CD1c-positive myeloid dendritic cell (primary cell): ENCODE results near the gene CPE.
A peak's percentile ranks its signal among the peaks of the same experiment; 100 is the strongest.
"Not testable (repeated sequence)": the region's sequence is repeated elsewhere in the genome, so short reads cannot be mapped to it uniquely, and the experiment has no call there.

Source experiments
- DNase-seq: peaks from one replicate; pipeline ENCODE4 v3.0.0-alpha.2; 2016; ENCODE audit errors: extremely low spot score

CPE gene

DNA sequence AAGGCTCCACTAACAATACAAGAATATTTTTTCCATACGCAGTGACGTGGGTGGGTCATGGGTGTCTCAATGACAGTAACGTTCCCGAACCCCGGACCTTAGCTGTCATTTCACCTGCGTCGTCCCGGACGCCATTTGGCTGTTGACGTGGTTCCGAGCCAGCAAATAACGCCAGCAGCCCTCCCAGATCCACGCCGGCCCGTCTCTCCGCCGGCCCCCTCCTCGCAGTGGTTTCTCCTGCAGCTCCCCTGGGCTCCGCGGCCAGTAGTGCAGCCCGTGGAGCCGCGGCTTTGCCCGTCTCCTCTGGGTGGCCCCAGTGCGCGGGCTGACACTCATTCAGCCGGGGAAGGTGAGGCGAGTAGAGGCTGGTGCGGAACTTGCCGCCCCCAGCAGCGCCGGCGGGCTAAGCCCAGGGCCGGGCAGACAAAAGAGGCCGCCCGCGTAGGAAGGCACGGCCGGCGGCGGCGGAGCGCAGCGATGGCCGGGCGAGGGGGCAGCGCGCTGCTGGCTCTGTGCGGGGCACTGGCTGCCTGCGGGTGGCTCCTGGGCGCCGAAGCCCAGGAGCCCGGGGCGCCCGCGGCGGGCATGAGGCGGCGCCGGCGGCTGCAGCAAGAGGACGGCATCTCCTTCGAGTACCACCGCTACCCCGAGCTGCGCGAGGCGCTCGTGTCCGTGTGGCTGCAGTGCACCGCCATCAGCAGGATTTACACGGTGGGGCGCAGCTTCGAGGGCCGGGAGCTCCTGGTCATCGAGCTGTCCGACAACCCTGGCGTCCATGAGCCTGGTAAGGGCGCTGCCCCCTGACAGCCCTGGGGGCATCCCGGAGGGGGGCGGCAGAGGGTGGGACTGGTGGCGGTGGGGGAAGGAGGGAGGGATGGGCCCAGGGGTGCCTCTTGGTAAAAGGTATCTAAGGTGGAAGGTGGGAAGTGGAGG lies at the start of gene CPE:
TSS of gene CPE (plus strand) at position 264 of the 933 bp plus-strand sequence. CDS start at position 478, 214 bp downstream.
- peak; percentile 77 for DNase-seq

DNA sequence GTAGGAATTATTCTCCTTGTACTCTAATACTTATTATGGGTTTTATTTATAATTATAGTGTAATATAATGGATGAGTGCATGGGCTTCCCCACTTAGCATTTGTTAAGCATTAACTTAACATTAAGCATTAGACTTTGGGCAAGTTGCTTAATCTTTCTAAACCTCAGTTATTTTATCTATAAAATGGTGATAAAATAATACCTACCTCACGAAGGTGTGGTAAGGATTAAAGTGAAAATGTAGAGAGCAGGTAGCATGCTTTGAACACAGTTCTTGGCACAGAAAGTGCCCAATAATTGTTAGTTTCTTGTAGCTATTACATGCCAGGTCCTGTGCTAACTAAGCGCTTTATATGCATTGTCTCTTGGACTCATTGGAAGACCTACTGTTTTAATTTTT lies 48.7 kb upstream of the CPE start:
- DNase-seq, result no peak

DNA sequence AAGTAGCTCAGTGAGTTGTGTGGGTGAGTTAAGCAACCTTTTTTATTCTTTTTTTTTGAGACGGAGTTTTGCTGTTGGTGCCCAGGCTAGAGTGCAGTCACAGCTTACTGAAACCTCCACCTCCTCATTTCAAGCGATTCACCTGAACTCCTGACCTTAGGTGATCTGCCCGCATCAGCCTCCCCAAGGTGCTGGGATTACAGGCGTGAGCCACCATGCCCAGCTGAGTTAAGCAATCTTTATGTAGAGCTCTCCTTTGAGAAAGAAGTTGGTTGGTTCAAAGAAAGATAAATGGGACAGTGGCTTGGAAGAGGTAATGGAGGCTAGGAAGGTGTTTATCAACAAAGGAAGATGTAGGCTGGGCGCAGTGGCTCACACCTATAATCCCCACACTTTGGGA lies 48.1 kb upstream of the CPE start:
- DNase-seq, result no peak

DNA sequence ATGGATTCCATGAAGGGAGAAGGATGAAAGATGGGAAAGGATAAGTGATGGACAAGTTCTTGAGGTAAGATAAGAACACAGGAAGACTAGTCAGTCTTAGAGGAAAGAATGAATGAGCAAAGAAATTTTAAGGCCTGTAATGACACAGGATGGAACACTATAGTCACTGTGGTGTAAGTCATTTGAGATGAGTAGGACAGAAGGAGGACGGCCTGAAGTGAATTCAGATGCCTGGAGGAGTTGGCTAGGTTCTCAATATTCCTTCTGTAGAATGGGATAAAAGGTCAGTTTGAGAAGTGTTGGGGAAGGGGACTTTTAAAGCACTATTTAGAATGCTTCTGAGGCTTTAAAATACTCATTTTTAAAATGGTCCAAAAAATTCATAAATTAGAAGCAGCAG lies 47.4 kb upstream of the CPE start:
- DNase-seq, result no peak

DNA sequence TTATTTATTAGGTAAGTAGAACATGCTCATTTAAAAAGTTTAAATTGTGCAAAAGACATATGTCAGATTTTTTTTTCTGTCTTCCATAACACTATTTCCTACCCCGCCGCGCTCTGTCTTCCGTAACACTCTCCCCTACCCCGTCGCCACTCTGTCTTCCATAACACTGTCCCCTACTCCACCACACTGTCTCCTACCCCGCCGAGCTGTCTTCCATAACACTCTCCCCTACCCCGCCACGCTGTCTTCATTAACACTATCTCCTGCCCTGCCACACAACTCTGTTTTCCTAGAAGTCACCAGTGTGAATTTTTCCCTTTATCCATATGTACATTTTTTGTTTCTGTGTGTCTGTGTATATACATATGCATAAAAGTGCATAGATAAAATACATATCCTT lies 47.0 kb upstream of the CPE start:
- no peak for DNase-seq

DNA sequence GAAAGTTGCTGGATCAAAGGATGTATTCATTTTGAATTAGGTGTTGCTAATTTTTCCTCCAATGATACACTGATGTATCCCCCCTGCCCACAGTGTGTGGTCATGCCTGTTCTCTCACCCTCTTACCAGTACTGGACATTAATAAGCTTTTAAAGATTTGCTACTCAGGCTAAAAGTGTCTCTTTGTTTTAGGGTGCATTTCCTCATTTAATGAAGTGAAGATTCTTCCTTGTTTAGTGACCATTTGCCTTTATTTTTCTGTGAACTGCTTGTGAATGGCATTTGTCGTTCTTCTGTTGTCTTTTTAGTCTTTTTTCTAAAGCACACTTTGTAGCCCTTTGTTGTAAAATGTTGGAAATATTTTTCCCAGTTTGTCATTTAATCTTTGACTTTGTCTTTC lies 46.3 kb upstream of the CPE start:
- no peak for DNase-seq

DNA sequence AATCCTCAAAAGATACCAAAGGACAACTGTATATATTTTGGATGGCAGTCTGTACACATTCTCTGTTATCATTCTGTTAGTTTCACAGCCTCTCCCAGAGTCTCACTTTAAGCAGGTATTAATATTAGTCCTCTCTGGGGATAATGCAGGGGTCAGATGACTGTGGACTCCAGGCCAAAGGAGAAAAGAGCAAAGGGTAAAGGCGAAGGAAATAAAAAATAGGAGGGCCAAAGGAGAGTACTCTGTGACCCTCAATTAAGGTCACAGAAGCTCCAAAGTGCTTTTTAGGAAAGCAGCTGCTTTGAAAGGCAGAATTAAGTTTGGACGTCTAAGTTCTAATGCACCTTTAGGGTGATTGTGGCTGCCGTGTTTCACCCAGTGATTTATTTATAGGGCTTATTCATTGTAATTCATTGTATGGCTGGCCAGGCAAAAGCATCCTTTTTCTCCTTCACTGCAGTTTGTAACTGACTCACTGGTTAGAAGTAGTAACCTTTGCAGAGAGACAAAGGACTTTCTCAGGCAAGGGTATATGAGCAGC lies 43.6 kb upstream of the CPE start:
- DNase-seq, result no peak

DNA sequence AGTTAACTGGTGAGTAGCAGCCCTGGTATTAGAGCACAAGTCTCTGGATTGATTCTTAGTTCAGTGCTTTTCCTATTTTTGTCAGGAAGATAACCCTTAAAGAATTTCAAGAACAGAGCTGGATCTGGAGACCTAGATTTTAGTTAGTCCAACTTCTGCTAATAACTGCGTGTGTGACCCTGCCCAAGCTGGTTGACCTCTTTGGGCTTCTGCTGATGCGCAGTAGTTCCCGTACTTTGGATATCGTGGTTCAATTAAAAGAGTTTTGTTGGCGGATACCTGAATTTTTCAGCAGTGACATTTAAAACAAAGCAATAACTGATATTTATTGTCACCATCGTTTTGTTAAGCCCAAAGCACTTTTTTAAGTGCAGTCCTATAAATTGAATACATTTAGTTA lies 42.1 kb upstream of the CPE start:
- DNase-seq, result no peak

DNA sequence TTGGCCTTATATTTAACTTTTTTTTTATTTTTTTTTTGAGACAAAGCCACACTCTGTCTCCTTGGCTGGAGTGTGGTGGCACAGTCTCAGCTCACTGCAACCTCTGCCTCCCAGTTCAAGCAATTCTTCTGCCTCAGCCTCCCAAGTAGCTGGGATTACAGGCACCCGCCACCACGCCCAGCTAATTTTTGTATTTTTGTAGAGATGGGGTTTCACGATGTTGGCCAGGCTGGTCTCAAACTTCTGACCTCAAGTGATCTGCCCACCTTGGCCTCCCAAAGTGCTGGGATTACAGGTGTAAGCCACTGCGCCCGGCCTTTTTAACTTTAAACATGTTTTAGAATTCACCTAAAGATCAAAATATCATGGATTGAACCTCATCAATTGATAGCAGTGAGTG lies 36.5 kb upstream of the CPE start:
- not testable (repeated sequence) for DNase-seq

DNA sequence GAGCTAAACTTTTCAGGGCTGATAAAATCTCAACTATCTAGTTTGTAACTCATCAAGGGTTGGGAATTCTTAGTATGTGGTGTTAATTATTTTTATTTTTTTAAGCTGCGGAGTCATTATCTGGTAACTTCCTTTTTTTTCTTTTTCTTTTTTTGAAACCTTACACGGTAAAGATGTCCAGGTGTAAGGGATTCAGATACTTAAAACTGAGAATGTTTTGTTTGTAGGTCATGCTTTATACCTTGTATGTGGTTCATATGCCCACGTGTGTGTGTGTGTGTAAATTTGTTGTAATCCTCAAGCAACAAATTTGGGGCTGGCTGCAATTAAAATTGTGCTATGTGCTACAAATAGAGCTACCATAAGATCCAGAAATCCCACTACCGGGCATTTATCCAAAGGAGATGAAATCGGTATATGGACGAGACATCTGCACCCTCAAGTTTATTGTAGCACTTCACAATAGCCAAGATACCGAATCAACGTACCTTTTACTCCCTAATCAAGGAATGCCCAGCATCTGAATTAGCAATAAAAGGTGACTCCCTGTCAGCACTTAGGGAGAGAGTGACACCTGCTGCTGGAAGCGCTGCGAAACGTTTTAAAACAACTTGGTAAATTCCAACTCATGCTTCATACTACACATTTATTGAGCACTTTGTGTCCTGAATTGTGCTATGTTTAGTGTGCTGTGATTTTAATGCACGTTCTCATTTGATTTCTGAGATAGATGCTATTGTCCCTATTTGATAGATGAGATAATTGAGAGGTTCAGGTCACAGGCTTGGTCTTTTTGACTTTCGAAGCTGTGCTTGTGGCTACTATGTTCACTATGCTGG lies 35.2 kb upstream of the CPE start:
- no peak for DNase-seq

DNA sequence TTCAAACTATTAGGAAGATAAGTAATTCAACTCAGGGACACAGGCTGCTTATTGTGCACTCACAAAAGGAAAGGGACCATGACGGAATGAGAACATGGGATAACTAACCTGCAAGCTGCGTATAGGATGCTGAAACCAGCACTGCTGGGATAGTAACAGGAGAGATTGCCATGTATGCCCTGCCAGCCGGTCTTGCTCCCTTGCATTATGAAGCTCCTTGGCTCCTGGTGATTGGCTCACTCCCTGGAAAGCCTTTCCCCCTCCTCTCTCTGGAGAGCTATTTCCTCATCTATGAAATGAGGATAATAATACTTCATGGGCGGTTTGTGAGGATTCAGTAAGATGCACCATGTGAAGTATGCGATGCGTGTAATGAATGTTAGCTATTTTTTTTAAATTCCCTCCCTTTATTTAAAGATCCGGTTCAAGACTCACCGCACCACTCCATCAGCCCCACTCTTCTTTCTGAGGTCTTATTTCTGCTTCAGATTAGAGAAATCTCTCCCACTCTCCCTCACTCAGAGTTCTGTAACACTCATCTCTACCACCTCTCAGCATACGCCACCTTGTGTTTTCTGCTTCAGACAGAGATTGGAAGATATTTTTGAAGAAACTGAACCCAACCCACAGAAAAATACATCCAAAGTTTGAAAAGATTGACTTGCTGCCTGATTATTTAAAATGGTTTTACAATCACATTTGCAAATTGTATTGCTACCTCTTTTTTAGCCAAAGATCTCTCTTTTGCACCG lies 33.0 kb upstream of the CPE start:
- DNase-seq, result no peak

DNA sequence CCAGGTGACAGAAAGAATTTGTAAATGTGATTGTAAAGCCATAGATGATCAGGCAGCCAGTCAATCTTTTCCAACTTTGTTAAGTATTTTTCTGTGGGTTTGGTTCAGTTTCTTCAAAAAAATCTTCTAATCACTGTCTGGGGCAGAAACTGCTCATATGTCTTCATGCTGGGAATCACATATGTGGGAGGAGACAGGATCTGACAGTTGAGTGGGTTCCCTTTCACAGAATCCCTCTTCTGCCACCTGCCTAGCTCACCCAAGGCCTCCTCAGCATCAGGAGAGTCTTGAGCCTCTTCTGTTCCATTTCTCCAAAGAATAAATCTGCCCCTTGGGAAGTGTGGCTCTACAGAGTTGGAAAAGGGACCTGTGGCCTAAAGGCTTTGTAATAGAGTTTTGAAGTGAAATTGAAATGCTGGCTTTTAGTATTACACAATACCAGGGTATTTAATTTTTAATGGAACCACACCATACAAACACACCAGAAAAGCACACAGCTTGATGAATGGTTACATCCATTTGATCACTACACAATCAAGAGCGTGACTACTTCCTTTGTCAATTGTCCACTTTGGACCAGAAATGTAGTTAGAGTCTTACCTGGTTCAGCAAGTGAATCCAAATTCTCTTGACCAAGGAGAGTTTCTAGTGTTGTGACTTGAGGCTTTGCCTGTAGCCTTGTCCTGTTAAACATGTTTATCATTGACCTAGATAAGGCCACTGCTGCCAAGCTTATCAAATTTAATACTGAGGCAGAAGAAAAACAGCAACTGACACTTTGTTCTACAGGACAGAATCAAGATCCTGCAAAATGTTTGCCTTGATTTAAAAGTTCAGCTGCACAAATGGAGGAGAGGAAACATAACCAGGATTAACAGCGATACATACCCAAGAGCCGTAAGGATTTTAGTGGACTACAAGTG lies 30.9 kb upstream of the CPE start:
- no peak for DNase-seq

DNA sequence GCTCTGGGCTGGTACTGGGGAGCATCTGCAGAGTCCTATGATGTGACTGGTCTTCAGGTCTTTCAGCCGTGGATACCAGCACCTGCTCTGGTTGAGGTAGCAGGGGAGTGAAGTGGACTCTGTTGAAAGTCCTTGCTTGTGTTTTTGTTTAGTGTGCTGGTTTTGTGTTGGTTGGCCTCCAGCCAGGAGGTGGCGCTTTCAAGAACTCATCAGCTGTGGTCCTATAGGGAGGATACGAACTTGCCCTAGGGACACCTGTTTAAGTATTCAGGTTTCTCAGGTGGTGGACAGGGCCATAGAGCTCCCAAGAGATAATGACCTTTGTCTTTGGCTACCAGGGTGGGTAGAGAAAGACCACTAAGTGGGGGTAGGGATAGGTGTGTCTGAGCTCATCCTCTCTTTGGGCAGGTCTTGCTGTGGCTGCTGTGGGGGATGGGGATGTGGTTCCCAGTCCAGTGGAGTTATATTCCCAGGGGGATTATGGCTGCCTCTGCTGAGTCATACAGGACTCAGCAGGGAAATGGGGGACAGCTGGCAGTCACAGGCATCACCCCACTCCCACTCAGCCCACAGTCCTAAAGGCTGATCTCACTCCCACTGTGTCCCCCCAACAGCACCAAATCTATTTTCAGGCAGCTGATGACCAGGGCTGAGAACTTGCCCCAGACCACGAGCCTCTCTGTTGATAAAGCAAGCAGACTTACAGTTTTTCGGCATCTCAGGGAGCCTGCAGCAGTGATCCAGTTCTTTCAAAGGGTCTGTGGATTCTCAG lies 27.3 kb upstream of the CPE start:
- no peak for DNase-seq

DNA sequence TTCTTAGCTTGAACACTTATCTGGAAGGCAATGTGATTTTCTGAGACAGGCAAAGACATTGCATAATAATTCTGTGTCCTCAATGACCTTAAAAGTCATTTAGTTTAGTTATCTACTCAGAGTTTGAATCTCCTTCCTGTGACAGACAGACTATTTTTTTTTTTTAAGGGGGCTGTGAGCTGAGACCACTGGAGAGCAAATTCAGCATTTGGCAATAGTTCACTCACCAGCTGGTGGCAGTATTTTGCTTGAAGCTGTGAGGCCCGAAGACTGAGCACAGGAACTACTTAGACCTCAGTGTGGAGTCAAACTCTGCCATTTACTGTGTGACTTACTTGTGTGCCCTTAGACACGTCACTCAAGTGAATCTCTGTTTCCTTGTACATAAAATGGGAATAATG lies 22.9 kb upstream of the CPE start:
- peak; percentile 17 for DNase-seq

DNA sequence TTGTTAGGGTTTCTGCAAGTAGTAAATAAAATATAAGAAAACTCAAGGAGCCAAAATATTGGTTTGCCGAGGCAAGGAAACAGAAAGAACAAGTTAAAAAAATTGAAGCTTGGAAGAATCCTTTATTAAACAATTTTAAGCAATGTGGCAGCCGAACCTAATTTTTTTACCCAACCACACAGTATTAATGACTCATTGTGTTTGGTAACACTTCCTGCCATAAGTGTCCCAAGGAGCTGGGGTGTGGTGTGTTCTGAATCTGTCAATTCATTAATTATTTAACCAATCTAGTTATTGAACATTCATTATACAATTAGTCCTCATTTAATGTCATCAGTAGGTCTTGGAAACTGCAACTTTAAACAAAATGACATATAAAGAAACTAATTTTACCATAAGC lies 19.3 kb upstream of the CPE start:
- peak; percentile 47 for DNase-seq

DNA sequence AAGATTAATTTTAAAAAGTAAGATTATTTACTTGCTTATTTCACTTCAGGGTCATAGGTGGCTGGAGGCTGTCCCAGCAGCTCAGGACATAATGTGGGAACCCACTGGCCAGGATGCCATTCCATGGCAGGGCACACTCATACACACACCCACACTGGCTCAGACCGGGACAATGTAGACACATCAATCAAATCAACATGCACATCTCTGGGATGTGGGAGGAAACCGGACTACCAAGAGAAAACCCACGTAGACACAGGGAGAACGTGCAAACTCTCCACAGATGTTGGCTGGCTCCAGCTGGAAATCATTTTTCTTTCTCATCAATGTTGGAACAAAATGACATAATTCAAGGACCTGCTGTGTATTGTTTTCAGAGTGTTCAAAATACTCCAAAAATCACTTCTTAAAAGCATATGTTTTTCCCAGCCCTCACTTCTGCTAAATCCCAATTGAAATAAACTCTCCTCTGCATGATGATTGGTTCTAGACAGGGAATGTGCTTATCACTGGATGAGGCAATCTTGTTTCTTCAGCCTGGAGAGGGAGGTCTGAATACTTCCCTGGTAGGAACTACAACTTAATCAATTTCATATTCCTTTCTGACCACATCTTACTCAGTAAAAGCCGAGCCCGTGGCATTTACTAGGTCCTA lies 18.6 kb upstream of the CPE start:
- peak; percentile 16 for DNase-seq

DNA sequence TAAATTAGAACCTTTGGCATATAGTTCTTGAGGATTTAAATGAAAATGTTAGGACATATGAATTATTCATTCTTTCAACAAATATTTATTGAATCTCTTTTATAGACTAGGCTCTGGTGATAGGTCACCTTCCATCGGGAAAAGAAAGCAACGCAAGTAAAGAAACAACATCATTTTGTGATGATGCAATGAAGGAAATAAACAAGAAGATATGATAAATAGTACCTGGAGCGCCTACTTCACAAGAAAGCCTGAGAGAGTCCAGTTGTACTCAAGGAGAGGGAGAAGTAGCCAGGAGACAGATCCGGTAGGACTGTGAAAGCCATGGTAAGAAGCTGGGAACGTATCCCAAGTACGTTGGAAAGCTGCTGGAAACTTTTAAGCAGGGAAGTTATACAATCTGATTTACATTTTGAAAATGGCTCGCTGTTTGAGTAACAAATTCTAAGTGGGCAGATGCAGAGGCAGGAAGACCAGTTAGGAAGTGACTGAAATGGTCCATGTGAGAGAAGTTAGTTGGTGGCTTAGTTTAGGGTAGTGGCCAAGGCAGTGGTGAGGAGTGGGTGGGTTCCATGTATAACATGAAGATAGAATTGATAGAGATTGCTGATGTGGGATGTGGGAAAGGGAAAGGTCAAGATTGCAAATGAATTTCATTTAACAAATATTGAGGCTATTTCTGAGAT lies 17.7 kb upstream of the CPE start:
- peak; percentile 59 for DNase-seq

DNA sequence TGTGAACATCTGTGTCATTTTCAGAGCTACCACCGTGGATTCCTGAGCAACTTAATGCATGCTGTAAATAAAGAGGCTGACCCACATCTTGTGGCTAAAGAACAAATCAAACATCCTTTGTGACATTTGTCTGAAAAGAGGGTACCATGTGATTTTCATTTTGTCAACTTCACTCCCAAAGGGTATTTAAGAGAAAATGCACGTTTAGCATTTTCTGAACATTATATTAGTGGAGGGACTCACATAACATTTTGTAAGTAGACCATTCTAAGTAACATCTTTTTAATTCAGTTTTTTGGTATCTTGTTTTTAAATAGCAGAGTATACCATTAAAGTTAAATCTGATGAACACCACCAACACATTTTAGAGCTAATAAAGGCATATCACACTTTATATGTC lies 17.0 kb upstream of the CPE start:
- DNase-seq, result no peak
